Activated CD4-positive, alpha-beta T cell treated with anti-CD3 and anti-CD28 coated beads, Interleukin-10, Interleukin-2, amounts not matched to agents 100 ng/mL and 50 ng/mL, durations not matched to agents 16 hours and 8 hours (primary cell): Measurements from ENCODE around the gene EXOC2.

Source experiments
- DNase-seq: peaks from one replicate; pipeline ENCODE4 v3.0.0-alpha.2; 2020

Gene EXOC2, protein sequence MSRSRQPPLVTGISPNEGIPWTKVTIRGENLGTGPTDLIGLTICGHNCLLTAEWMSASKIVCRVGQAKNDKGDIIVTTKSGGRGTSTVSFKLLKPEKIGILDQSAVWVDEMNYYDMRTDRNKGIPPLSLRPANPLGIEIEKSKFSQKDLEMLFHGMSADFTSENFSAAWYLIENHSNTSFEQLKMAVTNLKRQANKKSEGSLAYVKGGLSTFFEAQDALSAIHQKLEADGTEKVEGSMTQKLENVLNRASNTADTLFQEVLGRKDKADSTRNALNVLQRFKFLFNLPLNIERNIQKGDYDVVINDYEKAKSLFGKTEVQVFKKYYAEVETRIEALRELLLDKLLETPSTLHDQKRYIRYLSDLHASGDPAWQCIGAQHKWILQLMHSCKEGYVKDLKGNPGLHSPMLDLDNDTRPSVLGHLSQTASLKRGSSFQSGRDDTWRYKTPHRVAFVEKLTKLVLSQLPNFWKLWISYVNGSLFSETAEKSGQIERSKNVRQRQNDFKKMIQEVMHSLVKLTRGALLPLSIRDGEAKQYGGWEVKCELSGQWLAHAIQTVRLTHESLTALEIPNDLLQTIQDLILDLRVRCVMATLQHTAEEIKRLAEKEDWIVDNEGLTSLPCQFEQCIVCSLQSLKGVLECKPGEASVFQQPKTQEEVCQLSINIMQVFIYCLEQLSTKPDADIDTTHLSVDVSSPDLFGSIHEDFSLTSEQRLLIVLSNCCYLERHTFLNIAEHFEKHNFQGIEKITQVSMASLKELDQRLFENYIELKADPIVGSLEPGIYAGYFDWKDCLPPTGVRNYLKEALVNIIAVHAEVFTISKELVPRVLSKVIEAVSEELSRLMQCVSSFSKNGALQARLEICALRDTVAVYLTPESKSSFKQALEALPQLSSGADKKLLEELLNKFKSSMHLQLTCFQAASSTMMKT

GRCh38 chr6:692858-693722 lies at the start of gene EXOC2:
TSS of gene EXOC2 (minus strand) at chr6:693139. CDS start at chr6:637818, 55,321 bp downstream.
- peak; percentile 92 for DNase-seq

GRCh38 chr6:741410-742339 lies 48.7 kb upstream of the EXOC2 start:
- peak; percentile 66 for DNase-seq

DNA sequence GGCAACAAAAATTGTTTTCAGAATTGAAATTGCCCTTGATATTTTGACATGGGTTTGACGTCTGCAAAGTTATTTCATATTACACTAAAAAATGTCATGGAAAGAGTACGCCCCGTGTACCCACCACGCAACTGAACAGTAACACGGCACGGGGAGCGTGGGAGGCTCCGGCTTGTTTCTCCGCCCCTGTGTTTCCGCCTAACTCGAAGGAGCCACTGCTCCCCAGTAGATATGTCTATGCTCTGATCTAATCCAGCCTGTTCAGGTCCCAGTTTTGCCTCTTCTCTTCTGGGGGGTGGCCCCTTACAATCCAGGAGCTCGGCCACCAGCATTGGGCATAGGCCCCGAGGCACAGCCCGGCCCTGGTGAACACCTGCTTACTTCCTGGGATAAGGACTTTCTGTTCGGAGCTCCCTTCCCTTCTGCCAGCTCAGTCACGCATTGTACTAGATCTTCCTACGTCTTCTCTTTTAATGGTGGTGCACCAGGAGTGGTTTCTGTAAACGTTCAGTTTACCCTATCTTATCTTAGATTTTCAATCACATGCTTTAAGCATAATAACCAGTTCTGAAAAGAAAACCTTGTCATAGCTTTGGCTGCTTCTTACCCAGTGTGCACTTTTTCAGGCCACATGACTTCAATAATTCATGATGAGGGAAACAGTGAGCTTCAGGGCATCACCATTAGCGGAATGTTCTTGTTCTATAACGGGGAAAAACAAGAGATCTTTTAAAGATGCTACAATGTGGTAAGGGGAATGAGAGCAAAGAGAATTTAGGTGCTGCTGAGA lies 43.9 kb upstream of the EXOC2 start:
- DNase-seq: no peak

DNA sequence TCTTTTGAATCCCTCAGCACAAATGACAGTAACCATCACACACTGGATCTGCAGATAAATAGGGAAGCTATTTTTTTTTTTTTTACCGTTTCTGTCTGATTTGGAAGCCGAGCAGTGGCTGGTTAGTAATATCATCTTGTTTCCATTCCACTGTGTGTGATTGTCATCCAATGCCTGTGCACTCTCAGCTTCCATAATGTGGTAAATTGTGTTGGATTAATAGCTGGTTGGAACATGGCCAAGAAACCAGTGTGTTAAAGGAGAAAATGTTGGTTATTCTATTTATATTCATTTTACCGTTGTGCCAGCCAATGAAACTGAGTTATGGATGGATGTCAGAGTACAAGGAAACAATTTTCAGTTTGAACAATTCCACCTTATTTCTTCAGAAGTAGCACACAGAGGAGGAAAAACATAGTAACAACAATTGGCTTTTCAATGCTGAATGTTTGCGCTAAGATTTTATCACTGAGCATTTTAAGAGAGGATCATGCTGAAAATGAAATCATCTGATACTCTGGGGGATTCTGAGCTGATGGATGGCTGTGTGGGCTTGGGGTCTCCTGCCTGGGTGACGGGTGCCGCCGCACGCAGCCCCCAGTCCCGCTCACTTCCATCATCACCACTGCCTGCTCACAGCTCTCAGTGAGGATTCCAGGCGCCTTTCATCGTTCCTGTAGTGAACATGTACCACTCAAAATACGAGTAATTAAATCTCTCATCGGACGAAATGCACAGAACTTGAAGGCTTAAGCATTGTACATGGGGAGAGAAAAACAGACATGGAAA lies 40.7 kb upstream of the EXOC2 start:
- no peak for DNase-seq

DNA sequence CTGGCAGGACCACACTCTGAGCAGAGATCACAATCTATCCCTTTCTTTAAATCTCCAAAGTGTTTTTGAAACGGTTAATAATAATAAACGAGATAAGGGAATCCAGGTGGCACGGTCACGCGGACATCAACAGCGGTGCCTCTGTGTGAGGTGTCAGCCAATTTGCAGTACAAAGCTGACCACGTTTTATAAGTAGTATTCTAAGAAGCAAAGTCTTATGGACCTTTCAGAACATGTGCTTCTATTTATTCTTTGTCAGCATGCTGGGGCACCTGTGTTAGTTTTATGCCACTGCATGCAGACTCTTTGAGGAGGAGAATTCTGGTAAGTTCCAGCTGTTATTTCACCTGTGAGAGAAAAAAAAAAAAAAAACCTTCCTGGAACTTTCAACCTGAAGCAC lies 39.0 kb upstream of the EXOC2 start:
- DNase-seq: no peak

GRCh38 chr6:729606-730320 lies 36.8 kb upstream of the EXOC2 start:
- no peak for DNase-seq

GRCh38 chr6:727856-728255 lies 34.9 kb upstream of the EXOC2 start:
- DNase-seq: no peak

GRCh38 chr6:723540-723939 lies 30.6 kb upstream of the EXOC2 start:
- no peak for DNase-seq

DNA sequence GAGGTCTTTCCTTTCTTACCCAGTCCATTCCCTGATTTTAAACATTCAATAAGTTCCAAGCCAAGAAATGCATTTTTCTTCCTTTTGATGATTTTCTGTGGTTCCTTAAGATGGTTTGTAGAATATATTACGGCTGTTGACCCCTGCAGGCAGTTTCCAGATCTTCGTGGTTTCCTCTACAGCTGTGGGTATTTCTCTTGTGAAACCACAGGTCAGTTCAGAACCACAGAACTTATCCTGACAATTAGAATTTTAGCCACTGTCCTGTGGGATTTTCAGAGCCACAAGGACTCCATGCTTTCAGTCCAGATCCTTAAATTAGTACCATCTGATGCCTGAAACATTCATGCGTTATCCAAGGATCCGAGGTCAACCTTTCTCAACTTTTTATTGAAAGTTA lies 29.7 kb upstream of the EXOC2 start:
- DNase-seq: no peak

GRCh38 chr6:722077-722524 lies 29.2 kb upstream of the EXOC2 start:
- DNase-seq: peak; percentile 85

DNA sequence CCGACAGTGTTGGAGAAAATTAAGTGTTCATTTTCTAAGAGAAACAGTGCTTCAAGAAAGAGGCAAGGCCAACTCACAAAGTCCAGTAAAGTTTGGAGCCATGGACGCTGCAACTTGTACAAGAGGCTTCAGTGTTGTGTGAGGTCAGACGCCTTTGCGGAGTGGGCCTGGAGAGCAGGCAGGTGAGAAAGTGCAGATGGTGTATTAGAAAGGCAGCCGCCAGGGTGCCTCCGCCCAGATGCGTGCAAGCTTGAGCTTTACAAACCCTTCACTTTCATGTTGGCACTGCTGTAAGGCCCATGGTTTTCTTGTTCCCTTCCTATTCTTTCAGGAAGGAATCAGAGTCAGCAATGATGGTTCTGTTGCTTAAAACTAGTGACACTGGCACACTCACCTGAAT lies 25.4 kb upstream of the EXOC2 start:
- no peak for DNase-seq

DNA sequence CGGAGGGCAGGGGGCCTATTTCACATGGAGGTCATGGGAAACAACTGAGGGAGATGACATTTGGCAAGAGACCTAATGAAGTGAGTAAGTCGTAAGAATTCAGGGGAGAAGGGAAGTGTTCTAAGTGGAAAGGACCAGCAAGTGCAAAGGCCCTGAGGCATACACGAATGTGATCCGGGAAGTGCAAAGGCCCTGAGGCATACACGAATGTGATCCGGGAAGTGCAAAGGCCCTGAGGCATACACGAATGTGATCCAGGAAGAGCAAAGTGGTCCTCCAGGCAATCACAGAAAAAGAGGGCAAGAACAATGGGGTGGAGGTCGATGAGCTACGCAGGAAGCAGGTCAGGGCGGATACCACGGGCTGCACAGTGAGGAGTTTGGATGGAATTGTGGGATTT lies 24.2 kb upstream of the EXOC2 start:
- no peak for DNase-seq

GRCh38 chr6:715709-716491 lies 23.0 kb upstream of the EXOC2 start:
- DNase-seq: no peak

DNA sequence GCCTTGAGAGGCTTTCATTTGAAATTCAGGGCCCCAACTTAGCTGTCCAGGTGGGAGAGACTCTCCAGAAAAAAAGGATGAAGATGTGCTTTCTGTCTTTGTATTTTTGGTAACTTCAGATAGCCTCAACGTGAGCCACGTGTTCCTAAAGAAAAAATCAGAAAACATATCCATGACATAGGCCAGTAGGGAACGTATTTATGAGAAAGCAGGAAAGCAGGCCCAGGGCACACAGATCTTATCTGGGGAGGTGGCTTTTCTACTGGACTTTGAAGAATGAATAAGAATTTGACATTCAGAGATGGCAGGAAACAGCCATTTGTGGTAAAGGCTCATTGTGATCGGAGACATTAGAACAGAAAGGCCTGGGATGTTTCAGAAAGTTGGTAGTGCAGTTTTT lies 21.2 kb upstream of the EXOC2 start:
- DNase-seq: no peak

GRCh38 chr6:713351-713750 lies 20.4 kb upstream of the EXOC2 start:
- no peak for DNase-seq

DNA sequence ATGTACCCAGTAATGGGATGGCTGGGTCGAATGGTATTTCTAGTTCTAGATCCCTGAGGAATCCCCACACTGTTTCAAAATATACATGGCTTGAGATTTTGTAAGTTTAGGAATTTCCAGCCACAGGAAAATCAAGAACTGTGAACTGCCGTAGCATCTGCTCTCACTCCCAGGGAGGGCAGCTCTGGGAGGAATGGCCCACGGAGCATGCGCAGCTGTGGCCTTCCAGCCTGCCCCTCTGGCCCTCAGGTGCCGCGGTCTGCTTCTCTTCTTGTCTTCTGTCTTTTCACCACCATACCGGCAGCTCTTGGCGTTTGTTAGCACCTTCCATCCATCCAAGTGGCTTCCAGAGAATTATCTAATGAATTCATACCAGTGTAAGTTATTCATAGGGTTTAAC lies 19.9 kb upstream of the EXOC2 start:
- no peak for DNase-seq

DNA sequence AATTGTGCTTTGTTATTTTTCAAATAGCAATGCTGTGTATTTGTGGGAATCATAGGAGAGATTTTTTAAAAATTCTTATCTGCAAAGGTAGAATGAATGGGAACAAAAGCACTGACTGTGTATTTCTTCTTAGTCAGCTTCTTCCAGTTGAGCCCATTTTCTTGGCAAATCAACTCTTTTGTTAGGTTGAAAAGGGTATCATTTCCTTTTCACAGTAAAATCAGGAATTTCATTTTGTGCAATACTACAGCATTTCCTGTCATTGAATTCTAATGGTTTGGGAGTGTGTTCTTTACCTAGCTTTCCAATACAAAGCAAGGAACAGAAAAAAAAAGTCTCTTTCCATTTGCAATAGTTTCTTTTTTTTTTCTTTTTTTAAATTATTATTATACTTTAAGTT lies 19.0 kb upstream of the EXOC2 start:
- DNase-seq: peak; percentile 72
